Ascending aorta (tissue), 2 donors: ENCODE data around the gene MLXIP. TPM values are rescaled to one million over a fixed set of nuclear protein-coding genes. Genes with fewer than 3 reads are reported as not detected.
A peak's percentile ranks its signal among the peaks of the same experiment; 100 is the strongest.

Experiments
- DNase-seq, 2 donors: peaks; one replicate each; pipeline ENCODE4 v3.0.0-alpha.2; 2019; ENCODE audit warnings: low spot score in 2 of 2
- H3K27ac ChIP-seq, 2 donors: fragments of 200-600 bp; sonication (generic); one replicate each; pipeline ENCODE4 v1.5.1; 2016 to 2017; ENCODE audit warnings: mild to moderate bottlenecking in 1 of 2
- H3K27me3 ChIP-seq: fragments of 200-600 bp; sonication (generic); one replicate; pipeline ENCODE4 v1.5.1; 2017
- H3K36me3 ChIP-seq, 2 donors: fragments of 200-600 bp; sonication (generic); one replicate each; pipeline ENCODE4 v1.5.1; 2016
- H3K4me1 ChIP-seq, 2 donors: fragments of 200-600 bp; sonication (generic); one replicate each; pipeline ENCODE4 v1.5.1; 2016 to 2017; ENCODE audit warnings: mild to moderate bottlenecking in 1 of 2
- H3K4me3 ChIP-seq, 2 donors: fragments of 200-600 bp; sonication (generic); one replicate each; pipeline ENCODE4 v1.5.1; 2016 to 2017; ENCODE audit warnings: mild to moderate bottlenecking in 1 of 2
- H3K9me3 ChIP-seq, 2 donors: fragments of 200-600 bp; sonication (generic); one replicate each; pipeline ENCODE4 v1.5.1; 2016
- CTCF ChIP-seq, 3 experiments: fragments of 200-600 bp in 2 of 3; fragments of 450-650 bp in 1 of 3; sonication (generic) in 2 of 3; IDR thresholded peaks; one replicate each; pipeline ENCODE4 v1.5.1; 2016 to 2019; ENCODE audit warnings: antibody characterized with exemption in 3 of 3, mild to moderate bottlenecking in 1 of 3, moderate library complexity in 1 of 3
- intact Hi-C: fragments of 100-400 bp; cut with DNase I; formaldehyde crosslinking; loops from one replicate; pipeline ENCODE4 v1.15.1; 2023
- total RNA-seq: library from RNA; depleted of rRNA; stranded (reverse); fragments of >200 nt; gene quantifications from one replicate; pipeline ENCODE4 v1.1.0, GENCODE V29; 2016

Gene MLXIP
- total RNA-seq, 1 donor from 2014 or later, result 62.3 TPM

DNA sequence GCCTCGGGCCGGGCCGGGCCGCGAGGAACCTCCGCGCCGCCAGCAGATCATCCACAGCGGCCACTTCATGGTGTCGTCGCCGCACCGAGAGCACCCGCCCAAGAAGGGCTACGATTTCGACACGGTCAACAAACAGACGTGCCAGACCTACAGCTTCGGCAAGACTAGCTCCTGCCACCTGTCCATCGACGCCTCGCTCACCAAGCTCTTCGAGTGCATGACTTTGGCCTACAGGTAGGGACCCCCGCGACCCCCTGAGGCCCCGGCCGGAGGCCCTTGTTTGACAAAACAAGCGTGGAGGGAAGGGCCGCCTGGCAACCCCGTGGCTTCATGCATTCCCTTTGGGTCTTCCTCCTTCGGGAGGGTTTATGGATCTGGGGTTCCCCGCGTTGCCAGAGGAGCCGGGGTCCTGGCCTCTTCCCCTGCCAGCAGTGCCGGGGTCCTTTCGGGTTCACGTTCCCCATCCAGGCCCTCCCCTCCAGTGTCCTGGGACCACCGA is 526 bp downstream of the MLXIP start:
- H3K4me1 ChIP-seq, result peaks cover 10 to 26% of the 10 kb centered on the region in 2 donors
- H3K27ac ChIP-seq, result peak overlapping the region; percentile 75 to 79
- TF ChIP-seq CTCF (IDR thresholded peaks at IDR 0.05), result no peak
- no peaks in the 10 kb centered on the region for H3K9me3 ChIP-seq
- no peaks in the 10 kb centered on the region for H3K27me3 ChIP-seq
- H3K4me3 ChIP-seq, result peak overlapping the region; percentile 80 to 85
- peaks cover 0 to 3% of the 10 kb centered on the region in 2 donors for H3K36me3 ChIP-seq
- no peak for DNase-seq
- intact Hi-C loops, result loop anchor here (2.0 kb wide), 1 partner anchor 24 kb away; no protein-coding TSS in a partner anchor

DNA sequence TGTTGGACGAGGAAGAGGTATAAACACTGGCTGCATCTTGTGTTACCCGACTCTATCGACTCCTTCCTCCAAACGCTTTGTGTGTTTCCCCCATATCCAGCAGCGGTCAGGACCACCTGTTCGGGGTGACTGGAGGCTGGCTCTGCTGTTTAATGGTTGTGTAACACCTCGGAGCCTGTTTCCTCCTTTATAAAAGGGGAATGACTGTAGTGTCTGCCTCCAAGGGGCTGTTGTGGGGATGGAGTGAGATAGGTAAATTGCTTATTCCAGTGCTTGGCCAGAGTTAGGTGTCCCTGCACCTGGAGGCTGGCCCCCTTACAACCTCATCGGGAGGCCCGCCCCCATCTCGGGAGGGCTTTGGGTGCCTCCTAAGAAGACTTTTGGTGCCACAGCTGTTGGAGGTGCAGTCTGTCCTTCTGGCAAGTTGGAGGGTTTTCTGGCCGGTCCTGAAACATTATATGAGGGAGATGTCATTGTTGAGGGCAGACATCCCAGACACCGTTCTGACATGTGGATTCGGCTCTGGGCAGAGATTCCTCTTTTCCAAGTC is 1.1 kb downstream of the MLXIP start:
- no peak for DNase-seq
- Histone ChIP-seq H3K9me3 (no peaks in the 10 kb centered on the region), H3K27ac (peak overlapping the region; percentile 75 to 79), H3K4me1 (peaks cover 10 to 26% of the 10 kb centered on the region in 2 donors), H3K36me3 (peaks cover 3 to 8% of the 10 kb centered on the region in 2 donors), H3K4me3 (peak overlapping the region; percentile 80 to 85), H3K27me3 (no peaks in the 10 kb centered on the region)
- TF ChIP-seq CTCF (IDR thresholded peaks at IDR 0.05), result no peak
- intact Hi-C loops, result loop anchor here (2.0 kb wide), 1 partner anchor 25 kb away; no protein-coding TSS in a partner anchor

GRCh38 chr12:122080149-122081082 is 1.9 kb downstream of the MLXIP start:
- intact Hi-C loops, result no loop called here
- no peak for TF ChIP-seq CTCF (IDR thresholded peaks at IDR 0.05)
- peak overlapping the region; percentile 80 to 85 for H3K4me3 ChIP-seq

DNA sequence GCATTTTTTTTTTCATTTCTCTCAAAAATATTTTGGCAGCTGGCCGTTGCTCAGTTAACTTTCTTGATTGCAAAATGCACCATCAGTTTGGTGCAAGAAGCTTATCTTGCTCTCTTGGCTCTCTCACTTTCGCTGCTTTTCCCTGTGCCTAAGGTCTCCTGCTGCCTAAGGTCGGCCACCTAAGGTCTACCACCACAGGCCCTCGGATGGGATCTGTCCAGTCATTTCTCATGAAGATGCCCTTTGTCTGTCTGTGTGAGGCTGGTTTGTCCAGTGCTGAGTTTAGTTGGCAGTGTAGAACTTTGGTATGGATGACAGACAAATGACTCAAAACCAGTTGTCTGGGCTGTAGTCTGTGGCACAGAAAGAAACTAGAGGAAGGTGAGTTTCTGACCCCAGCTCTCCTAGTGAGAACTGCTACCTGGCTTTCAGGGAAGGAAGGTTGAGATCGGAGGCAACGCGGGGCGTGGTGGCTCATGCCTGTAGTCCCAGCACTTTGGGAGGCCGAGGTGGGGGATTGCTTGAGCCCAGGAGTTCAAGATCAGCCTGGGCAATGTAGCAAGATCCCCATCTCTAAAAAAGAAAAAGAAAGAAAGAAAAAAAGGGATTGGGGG is 2.6 kb downstream of the MLXIP start:
- intact Hi-C loops, result no loop called here
- no peak for TF ChIP-seq CTCF (IDR thresholded peaks at IDR 0.05)
- H3K36me3 ChIP-seq, result peaks cover 7 to 23% of the 10 kb centered on the region in 2 donors
- no peak for DNase-seq
- H3K4me3 ChIP-seq, result peak overlapping the region; percentile 80 to 85
- no peaks in the 10 kb centered on the region for H3K9me3 ChIP-seq
- H3K27ac ChIP-seq, result peak overlapping the region; percentile 75 to 79
- no peaks in the 10 kb centered on the region for H3K27me3 ChIP-seq
- peaks cover 10 to 26% of the 10 kb centered on the region in 2 donors for H3K4me1 ChIP-seq

More at GRCh38 chr12:122080149-122081082, 1.9 kb downstream of the MLXIP start:
- peak overlapping the region; percentile 75 to 79 for H3K27ac ChIP-seq
- H3K27me3 ChIP-seq, result no peaks in the 10 kb centered on the region
- peaks cover 7 to 17% of the 10 kb centered on the region in 2 donors for H3K36me3 ChIP-seq
- DNase-seq, result peak; percentile 56 to 87
- no peaks in the 10 kb centered on the region for H3K9me3 ChIP-seq
- peaks cover 10 to 26% of the 10 kb centered on the region in 2 donors for H3K4me1 ChIP-seq

DNA sequence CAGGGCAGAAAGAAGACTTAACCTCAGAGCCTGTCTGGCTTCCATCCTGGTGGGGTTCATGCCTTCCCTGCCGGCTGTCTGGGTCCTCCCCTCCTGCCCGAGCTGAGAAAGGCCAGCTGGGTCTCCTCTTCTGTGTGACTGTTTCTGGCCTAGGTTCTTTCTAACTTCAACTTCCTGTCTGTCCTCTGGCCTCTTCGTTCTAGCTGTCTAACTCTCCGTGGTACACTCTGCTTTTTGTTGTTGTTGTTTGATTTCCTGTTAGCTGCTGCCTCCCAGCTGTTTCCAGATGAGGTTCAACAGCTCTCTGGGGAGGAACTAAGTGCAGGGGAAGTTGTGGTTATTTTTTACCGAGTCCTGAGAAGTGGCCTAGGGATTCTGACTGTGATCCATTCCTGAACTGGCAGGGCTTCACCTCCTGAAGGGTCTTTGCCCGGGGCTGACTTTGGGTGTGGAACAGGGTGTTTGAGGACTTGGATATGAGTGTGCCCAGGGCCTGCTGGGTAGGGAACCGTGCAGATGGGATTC is 3.2 kb downstream of the MLXIP start:
- no peak for TF ChIP-seq CTCF (IDR thresholded peaks at IDR 0.05)
- DNase-seq, result no peak
- peak overlapping the region; percentile 80 to 85 for H3K4me3 ChIP-seq
- peak overlapping the region; percentile 75 to 79 for H3K27ac ChIP-seq
- H3K4me1 ChIP-seq, result peaks cover 10 to 26% of the 10 kb centered on the region in 2 donors
- H3K36me3 ChIP-seq, result peaks cover 7 to 25% of the 10 kb centered on the region in 2 donors
- intact Hi-C loops, result no loop called here
- no peaks in the 10 kb centered on the region for H3K27me3 ChIP-seq
- H3K9me3 ChIP-seq, result no peaks in the 10 kb centered on the region
